HCT116 (cell line): ENCODE measurements around the gene MYLK. TPM values are rescaled to one million over a fixed set of nuclear protein-coding genes. Genes with fewer than 3 reads are reported as not detected.

Experiments
- ATAC-seq: fragments of 200-7000 bp; cut with Tn5 transposase; 2 replicates; pipeline ENCODE4 v1.9.1; 2020; ENCODE audit warnings: mild to moderate bottlenecking, moderate library complexity
- BruUV-seq: library from RNA; stranded (reverse); fragments of 400-500 nt; replicated peaks from 2 replicates; lab custom pipeline; 2021; lab: Mats Ljungman, UMichigan
- CTCF ChIA-PET: fragments of 300-600 bp; sonication (Branson Sonifier 250); formaldehyde crosslinking; loops from one replicate; lab custom pipeline; 2021; ENCODE audit warnings: antibody characterized with exemption; lab: Charles Lee
- POLR2A ChIA-PET: fragments of 300-600, 350-600 bp; sonication (Branson Sonifier 250); formaldehyde crosslinking; loops from one replicate; lab custom pipeline; 2021; ENCODE audit warnings: antibody characterized with exemption; lab: Charles Lee
- RAD21 ChIA-PET, 2 experiments: fragments of 300-600 bp; sonication (Branson Sonifier 250); formaldehyde crosslinking; loops; one replicate each; lab custom pipeline; 2023; ENCODE audit warnings: low total read pairs in 2 of 2; ENCODE audit not compliant: uncharacterized antibody in 2 of 2, unreplicated experiment in 2 of 2, low non-redundant PET in 1 of 2; lab: Charles Lee
- DNase-seq: peaks from one replicate; pipeline ENCODE4 v3.0.0-alpha.2; 2010; ENCODE audit warnings: low read depth, low spot score
- H2AFZ ChIP-seq: fragments of 200-600 bp; shearing (Covaris generic), sonication (generic); 2 replicates; pipeline ENCODE4 v1.6.1; 2017; ENCODE audit warnings: low read depth, mixed run types, mixed read lengths, antibody characterized with exemption, low read length; ENCODE audit not compliant: poor library complexity, severe bottlenecking
- H3K27ac ChIP-seq: 2 replicates; pipeline ENCODE4 v1.5.1; 2012; ENCODE audit warnings: low read depth, low read length
- H3K27me3 ChIP-seq: fragments of 200-600 bp; sonication (generic); 2 replicates; pipeline ENCODE4 v1.6.1; 2016; ENCODE audit warnings: mixed run types, low read length, mixed read lengths; ENCODE audit not compliant: insufficient read depth
- H3K36me3 ChIP-seq, 2 experiments: fragments of 200-500 bp in 1 of 2; fragments of 200-600 bp in 1 of 2; sonication (Bioruptor generic) in 1 of 2; sonication (generic) in 1 of 2; 2 replicates each; pipeline versions ENCODE4 v1.5.1 to v1.6.1; 2014 to 2016; ENCODE audit warnings: low read length in 2 of 2, inconsistent platforms in 1 of 2, mixed read lengths in 1 of 2, mixed run types in 1 of 2; ENCODE audit not compliant: insufficient read depth in 2 of 2, control insufficient read depth in 1 of 2
- H3K4me1 ChIP-seq, 2 experiments: fragments of 200-600 bp in 1 of 2; sonication (generic) in 1 of 2; 2 replicates each; pipeline versions ENCODE4 v1.5.1 to v1.6.1; 2012 to 2017; ENCODE audit warnings: low read length in 2 of 2, inconsistent platforms in 1 of 2, mild to moderate bottlenecking in 1 of 2, mixed read lengths in 1 of 2, mixed run types in 1 of 2, moderate library complexity in 1 of 2; ENCODE audit not compliant: insufficient read depth in 2 of 2, control insufficient read depth in 1 of 2
- H3K4me2 ChIP-seq: fragments of 200-600 bp; sonication (generic); 2 replicates; pipeline ENCODE4 v1.6.1; 2017; ENCODE audit warnings: mixed run types, low read length, mixed read lengths
- H3K4me3 ChIP-seq, 2 experiments: fragments of 200-600 bp in 1 of 2; sonication (generic) in 1 of 2; replicated peaks in 1 of 2; 2 replicates each; pipeline ENCODE4 v1.5.1; 2011 to 2016; ENCODE audit warnings: low read length in 2 of 2, control low read depth in 1 of 2, low read depth in 1 of 2, mild to moderate bottlenecking in 1 of 2, mixed read lengths in 1 of 2, mixed run types in 1 of 2
- H3K79me2 ChIP-seq: fragments of 200-600 bp; sonication (generic); 2 replicates; pipeline ENCODE4 v1.6.1; 2017; ENCODE audit warnings: mild to moderate bottlenecking, mixed run types, low read length, moderate library complexity, mixed read lengths; ENCODE audit not compliant: insufficient read depth
- H3K9ac ChIP-seq: fragments of 200-600 bp; sonication (generic); 2 replicates; pipeline ENCODE4 v1.6.1; 2016; ENCODE audit warnings: low read length, mixed read lengths
- H3K9me2 ChIP-seq: fragments of 200-600 bp; sonication (generic), shearing (Covaris generic); 2 replicates; pipeline ENCODE4 v1.6.1; 2017; ENCODE audit warnings: mixed run types, mild to moderate bottlenecking, moderate library complexity; ENCODE audit not compliant: insufficient read depth
- H3K9me3 ChIP-seq, 2 experiments: fragments of 200-500 bp in 1 of 2; fragments of 200-600 bp in 1 of 2; sonication (Bioruptor generic) in 1 of 2; sonication (generic) in 1 of 2; 2 replicates each; pipeline ENCODE4 v1.6.1; 2014 to 2017; ENCODE audit warnings: low read length in 2 of 2, mixed read lengths in 2 of 2, inconsistent platforms in 1 of 2, low read depth in 1 of 2, mild to moderate bottlenecking in 1 of 2, mixed run types in 1 of 2, moderate library complexity in 1 of 2; ENCODE audit not compliant: control insufficient read depth in 1 of 2, insufficient read depth in 1 of 2
- H4K20me1 ChIP-seq: fragments of 200-600 bp; sonication (generic), shearing (Covaris generic); 2 replicates; pipeline ENCODE4 v1.6.1; 2017; ENCODE audit warnings: mixed run types, mild to moderate bottlenecking, moderate library complexity; ENCODE audit not compliant: insufficient read depth
- CBX3 ChIP-seq: IDR thresholded peaks from 2 replicates; pipeline ENCODE4 v1.6.1; 2012; ENCODE audit warnings: low read depth
- CEBPB ChIP-seq: IDR thresholded peaks from 2 replicates; pipeline ENCODE4 v1.6.1; 2012; ENCODE audit warnings: low read depth
- EGR1 ChIP-seq: IDR thresholded peaks from 2 replicates; pipeline ENCODE4 v1.6.1; 2012; ENCODE audit warnings: low read depth
- POLR2A ChIP-seq: IDR thresholded peaks from 2 replicates; pipeline ENCODE4 v1.7.0; 2011; ENCODE audit warnings: borderline replicate concordance; ENCODE audit not compliant: insufficient read depth, insufficient read length; ENCODE audit errors: extremely low read depth
- POLR2AphosphoS5 ChIP-seq: IDR thresholded peaks from 2 replicates; pipeline ENCODE4 v1.6.1; 2011; ENCODE audit warnings: mild to moderate bottlenecking, low read depth, low read length, moderate library complexity
- REST ChIP-seq: IDR thresholded peaks from 2 replicates; pipeline ENCODE4 v1.6.1; 2012; ENCODE audit warnings: low read depth
- SP1 ChIP-seq: IDR thresholded peaks from 2 replicates; pipeline ENCODE4 v1.6.1; 2012; ENCODE audit warnings: low read depth
- SRF ChIP-seq: IDR thresholded peaks from 2 replicates; pipeline ENCODE4 v1.6.1; 2012; ENCODE audit warnings: low read depth
- TCF7L2 ChIP-seq: IDR thresholded peaks from 2 replicates; pipeline ENCODE4 v1.7.0; 2011; ENCODE audit warnings: borderline replicate concordance, inconsistent platforms; ENCODE audit not compliant: insufficient read depth, insufficient read length; ENCODE audit errors: extremely low read depth
- ZBTB33 ChIP-seq: IDR thresholded peaks from 2 replicates; pipeline ENCODE4 v1.6.1; 2011; ENCODE audit warnings: mild to moderate bottlenecking, low read length, moderate library complexity; ENCODE audit not compliant: insufficient replicate concordance; ENCODE audit errors: extremely low read depth
- ZFX ChIP-seq: fragments of 450-650 bp; IDR thresholded peaks from 2 replicates; pipeline ENCODE4 v1.6.1; 2017
- intact Hi-C: fragments of 100-400 bp; cut with micrococcal nuclease; formaldehyde crosslinking; loops from 2 replicates; pipeline ENCODE4 v1.10.0; 2022
- total RNA-seq: library from RNA; stranded (reverse); gene quantifications from one replicate; pipeline ENCODE4 v1.2.1, GENCODE V29; 2021; ENCODE audit not compliant: unreplicated experiment
- TF ChIP-seq, protein P1 (sequence below), 3 experiments: fragments of 200-600 bp in 1 of 3; sonication (generic) in 1 of 3; IDR thresholded peaks in 2 of 3; conservative IDR thresholded peaks in 1 of 3; 2 replicates each; pipeline ENCODE4 v1.5.1; 2012 to 2017; ENCODE audit warnings: low read depth in 2 of 3, low read length in 2 of 3, antibody characterized with exemption in 1 of 3, borderline replicate concordance in 1 of 3, control low read depth in 1 of 3, mild to moderate bottlenecking in 1 of 3, mixed read lengths in 1 of 3, mixed run types in 1 of 3, moderate library complexity in 1 of 3; ENCODE audit not compliant: insufficient read depth in 1 of 3
- TF ChIP-seq, protein P2 (sequence below): IDR thresholded peaks from 2 replicates; pipeline ENCODE4 v1.6.1; 2012

Gene MYLK
- total RNA-seq, 1 experiment from 2014 or later = 3.8 TPM

DNA sequence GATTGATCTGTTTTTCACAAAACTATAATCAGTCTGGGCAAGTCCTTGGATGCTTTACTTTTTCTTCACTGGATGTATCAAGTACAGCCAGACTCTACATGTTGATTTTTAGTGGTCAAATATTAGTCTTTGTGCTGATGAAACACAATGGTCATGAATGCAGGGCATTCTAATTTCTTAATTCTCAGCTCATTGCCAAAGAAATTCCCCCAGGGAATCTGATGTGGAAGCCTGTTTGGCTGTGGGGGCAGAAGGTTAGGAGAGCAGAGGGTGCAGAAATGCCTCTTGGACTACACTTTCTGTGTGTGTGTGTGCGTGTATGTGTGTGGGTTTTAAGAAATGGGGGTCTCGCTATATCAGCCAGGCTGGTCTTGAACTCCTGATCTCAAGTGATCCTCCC lies 250.6 kb downstream of the MYLK start:
- no TSS peak for BruUV-seq
- Histone ChIP-seq H3K4me1 (peaks cover 0 to 12% of the 10 kb centered on the region in 2 experiments; a peak in 2 of 4 replicates), H3K9me2 (no peaks in the 10 kb centered on the region), H4K20me1 (no peaks in the 10 kb centered on the region), H3K4me2 (no peak overlapping the region), H2AFZ (no peak overlapping the region), H3K9ac (no peak overlapping the region), H3K27ac (no peak overlapping the region), H3K9me3 (no peaks in the 10 kb centered on the region), H3K79me2 (no peaks in the 10 kb centered on the region), H3K36me3 (no peaks in the 10 kb centered on the region), H3K4me3 (no peak overlapping the region), H3K27me3 (no peaks in the 10 kb centered on the region)
- ChIA-PET RAD21 (no interaction called here), CTCF (interaction anchor here (0.6 to 2.5 kb wide), 2 partner anchors 8 to 90 kb away, joined by 3 to 9 read pairs; no protein-coding TSS in a partner anchor), POLR2A (no interaction called here)
- intact Hi-C loops = no loop called here
- DNase-seq = no peak
- TF ChIP-seq, protein P1, sequence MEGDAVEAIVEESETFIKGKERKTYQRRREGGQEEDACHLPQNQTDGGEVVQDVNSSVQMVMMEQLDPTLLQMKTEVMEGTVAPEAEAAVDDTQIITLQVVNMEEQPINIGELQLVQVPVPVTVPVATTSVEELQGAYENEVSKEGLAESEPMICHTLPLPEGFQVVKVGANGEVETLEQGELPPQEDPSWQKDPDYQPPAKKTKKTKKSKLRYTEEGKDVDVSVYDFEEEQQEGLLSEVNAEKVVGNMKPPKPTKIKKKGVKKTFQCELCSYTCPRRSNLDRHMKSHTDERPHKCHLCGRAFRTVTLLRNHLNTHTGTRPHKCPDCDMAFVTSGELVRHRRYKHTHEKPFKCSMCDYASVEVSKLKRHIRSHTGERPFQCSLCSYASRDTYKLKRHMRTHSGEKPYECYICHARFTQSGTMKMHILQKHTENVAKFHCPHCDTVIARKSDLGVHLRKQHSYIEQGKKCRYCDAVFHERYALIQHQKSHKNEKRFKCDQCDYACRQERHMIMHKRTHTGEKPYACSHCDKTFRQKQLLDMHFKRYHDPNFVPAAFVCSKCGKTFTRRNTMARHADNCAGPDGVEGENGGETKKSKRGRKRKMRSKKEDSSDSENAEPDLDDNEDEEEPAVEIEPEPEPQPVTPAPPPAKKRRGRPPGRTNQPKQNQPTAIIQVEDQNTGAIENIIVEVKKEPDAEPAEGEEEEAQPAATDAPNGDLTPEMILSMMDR (IDR thresholded peaks at IDR 0.05 in 2 of 3, conservative IDR thresholded peaks at IDR 0.05 in 1 of 3; ENCODE audit: borderline replicate concordance in 1 of 3, insufficient read depth in 1 of 3, low read depth in 2 of 3, low read length in 2 of 3) = no peak
- TF ChIP-seq CBX3 (no peak), TCF7L2 (no peak), ZBTB33 (no peak), SP1 (no peak), SRF (no peak), POLR2AphosphoS5 (no peak), REST (no peak), ZFX (no peak), POLR2A (no peak), CEBPB (no peak), EGR1 (no peak)
- TF ChIP-seq, protein P2, sequence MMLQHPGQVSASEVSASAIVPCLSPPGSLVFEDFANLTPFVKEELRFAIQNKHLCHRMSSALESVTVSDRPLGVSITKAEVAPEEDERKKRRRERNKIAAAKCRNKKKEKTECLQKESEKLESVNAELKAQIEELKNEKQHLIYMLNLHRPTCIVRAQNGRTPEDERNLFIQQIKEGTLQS = no peak
- no peak for ATAC-seq
